ENCODE results near the gene ZIC1.
A peak's percentile ranks its signal among the peaks of the same experiment; 100 is the strongest.

ZIC1 gene

GRCh38 chr3:147422601-147423536, 13.7 kb downstream of the ZIC1 start:
- DNase-seq: no peak

DNA sequence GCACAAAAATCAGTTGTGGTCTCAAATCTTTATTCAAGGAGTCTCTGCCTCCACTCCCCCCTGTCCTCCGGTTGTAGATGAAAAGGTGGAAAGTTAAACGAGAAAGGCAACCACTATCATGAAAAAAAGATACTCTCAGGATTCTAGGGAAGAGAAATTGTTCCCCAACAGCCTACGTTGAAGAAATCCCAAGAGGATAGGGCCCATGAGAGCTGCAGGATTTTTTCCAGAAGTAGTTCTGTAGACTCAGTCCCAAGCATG, 14.3 kb downstream of the ZIC1 start:
- DNase-seq: no peak

GRCh38 chr3:147423798-147424580, 14.8 kb downstream of the ZIC1 start:
- DNase-seq: no peak

DNA sequence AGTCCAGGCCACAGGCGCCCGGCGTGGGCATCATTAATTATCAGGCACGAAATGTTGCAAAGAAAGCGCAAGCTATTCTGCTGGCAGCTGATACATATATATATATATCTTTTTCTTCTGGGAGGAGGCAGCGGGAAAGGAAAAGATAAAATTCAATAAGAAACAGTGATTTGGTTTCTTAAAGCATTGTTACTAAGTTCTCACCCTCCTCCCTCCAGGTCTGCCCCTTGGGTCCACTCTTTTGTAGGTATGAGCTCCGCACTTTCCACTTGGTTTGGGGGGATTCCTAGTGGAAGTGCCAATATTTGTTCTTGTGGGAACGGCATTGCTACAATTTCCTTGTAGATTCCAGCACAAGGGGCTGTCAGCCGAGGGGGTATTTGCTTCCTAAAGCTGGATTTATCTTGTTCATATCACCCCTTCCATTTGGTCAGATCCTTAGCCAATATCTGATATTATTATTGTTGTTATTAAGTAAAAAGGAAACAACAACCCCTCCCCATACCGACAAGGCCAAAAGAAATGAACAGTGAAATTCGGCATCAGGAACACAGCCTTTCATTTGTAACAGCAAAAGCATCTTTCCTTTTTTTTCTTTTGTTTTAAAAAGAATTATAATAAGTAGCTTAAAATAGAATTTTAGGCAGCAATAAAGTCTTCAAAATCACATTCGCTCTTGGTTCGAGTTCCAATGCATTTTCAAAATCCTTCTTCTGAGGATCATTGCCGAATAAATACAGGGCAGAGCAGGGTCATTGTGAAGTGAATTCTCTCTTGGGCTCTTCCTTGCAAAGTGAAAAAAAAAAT, 15.6 kb downstream of the ZIC1 start:
- DNase-seq: no peak

- DNase-seq: no peak
Observed at GRCh38 chr3:147425388-147425850, 16.3 kb downstream of the ZIC1 start.

DNA sequence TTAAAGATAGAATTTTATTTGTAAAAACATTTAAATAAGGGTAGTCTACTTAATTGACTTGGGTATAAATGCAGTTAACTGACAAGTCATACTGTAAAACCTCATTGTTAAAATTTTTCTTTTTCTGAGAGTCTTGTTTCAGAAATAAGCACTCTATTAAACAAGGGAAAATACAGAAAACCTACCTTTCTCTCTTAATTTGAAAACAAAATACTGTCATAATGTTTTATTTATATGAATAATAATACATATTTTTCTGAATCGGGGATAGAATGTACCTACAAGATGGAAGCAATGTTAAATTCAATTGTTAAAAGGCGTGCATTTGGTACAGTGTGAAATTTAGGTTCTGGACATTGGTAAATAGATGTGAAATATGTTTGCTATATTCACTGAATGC, 17.8 kb downstream of the ZIC1 start:
- DNase-seq: no peak

DNA sequence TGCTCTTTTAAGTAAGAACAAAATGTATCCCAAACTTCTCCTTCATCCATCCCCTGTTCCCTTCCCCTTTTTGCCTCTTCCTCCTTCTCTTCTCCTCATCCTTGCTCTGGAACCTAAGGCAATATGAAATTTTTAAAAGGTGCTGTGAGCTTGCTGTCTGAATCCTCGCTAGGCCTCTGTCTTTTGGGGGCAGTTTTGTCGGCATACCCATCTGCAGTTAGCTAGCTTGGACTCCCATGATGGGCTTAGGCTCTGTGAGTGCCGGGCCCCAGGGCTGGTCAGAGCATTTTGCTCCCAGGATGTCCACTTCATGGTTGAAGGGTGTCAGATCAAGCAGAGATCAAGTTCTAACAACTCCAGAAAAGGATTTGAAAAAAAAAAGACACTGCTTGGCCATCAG, 18.6 kb downstream of the ZIC1 start:
- no peak for DNase-seq

DNA sequence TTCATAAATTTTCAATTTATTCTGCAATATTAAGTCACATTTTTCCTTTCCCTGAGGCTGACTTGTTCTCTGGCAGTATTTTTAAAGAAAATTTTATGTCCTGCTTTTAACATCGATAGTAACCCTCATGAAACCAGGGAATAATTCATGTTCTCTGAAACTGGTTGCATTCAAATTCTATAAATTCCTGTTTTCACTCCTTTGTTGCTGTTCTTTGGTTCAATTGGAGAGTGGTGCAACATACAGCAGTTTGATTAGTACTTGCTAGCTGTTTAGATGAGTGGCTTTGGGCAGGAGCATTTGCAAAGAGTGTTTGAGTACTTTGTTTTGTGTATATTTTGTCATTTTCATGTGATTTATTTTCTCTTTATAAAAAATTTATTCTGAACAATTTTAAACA, 19.2 kb downstream of the ZIC1 start:
- no peak for DNase-seq

- DNase-seq: no peak
Observed at GRCh38 chr3:147428754-147429153, 19.6 kb downstream of the ZIC1 start.

DNA sequence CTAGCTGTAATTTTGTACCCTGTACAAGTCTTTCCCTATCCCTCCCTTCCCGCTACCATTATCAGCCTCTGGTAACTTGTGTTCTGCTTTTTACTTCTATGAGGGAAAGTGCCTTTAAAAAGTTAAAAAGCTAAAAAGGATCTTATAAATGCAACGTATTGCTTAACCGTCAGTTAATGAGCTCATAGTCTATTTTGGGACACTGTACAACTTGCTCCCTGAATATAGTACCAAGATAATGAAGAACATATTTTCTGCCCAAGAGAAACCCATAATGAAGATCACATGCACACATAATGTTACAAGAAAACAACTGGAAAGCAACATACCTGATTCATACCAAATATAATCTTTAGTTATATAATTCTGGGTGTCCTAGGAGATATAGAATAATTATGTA, 22.6 kb downstream of the ZIC1 start:
- DNase-seq: no peak

DNA sequence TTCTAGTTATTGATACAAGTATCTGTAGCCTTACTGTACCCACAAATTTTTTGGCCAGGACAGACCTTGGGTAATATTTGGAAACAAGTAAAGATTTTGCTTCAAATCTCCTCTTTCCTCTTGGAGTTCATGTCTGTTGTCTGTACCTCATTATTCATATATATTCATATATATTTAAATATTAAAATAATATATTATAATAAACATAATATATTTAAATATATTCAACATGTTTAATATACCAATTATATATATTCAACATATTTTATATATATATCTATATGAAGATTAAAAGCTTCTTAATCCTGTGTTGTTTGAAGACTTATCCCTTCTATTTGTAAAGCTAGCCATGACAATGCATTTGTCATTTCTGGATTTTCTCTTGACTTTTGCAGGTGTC, 38.1 kb downstream of the ZIC1 start:
- no peak for DNase-seq

DNA sequence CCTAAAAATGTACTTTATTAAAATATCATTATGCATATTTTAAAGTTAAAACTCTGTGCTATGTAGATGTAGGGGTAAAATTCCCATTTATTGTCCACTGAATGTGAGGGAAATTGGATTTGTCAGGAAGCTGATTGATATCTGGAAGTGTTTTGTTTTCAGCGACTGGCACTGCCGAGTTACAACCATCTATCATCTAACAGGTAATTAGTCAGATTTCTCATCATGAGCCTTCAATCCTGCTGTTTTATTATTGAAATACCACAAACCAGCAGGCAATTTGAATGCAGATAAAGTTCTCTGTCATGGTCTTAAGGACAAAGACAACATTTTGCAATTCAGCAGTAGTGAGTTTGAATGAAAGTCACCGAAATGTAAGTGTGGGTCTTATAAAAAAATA, 40.5 kb downstream of the ZIC1 start:
- DNase-seq: peak in 2 of 3 experiments; percentile 25 to 82

DNA sequence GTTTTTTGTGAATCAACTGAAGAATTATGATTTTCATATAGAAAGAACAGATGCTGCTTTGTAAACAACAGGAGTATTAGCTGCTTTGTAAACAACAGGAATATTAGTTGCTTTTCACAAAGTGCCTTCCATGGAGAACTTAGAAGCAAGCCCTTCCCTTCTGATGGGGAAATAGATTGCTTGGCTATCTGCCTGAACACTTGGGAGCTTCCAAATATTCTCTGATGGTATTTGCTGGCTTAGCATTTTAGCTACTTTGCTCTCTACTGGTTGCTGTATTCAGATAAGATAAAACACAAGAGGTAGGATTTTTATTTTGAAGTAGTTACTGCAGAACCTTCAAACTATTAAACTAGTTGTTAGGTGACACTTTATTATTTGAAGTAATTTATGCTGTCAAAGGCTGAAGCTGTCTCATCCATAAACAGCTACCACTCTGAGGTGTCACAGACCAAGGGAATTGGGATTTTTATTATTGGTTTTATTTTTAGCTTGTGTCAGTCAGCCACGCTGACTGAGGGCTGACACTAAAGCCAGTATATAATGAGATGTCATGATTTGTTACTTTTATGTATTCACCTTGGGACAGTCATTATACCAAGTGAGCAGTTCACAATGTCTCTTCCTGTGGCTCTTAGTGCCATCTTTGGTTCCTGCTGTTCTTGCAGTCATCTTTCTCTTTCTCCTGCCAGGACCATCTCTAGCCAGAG, 50.0 kb downstream of the ZIC1 start:
- DNase-seq: no peak

- DNase-seq: no peak
Observed at GRCh38 chr3:147462856-147463255, 53.7 kb downstream of the ZIC1 start.

Measured in NCI-H1417 (cell line).